GM12878 (cell line): ENCODE results near the gene GPLD1. TPM values are rescaled to one million over a fixed set of nuclear protein-coding genes. Genes with fewer than 3 reads are reported as not detected.

Experiments
- BRCA1 ChIP-seq: IDR thresholded peaks from 2 replicates; pipeline ENCODE4 v1.6.1; 2011; ENCODE audit warnings: low read depth, low read length, improper control_type of control experiment
- CBFB ChIP-seq: IDR thresholded peaks from 2 replicates; pipeline ENCODE4 v1.6.1; 2016; ENCODE audit warnings: antibody characterized with exemption, low read depth
- CBX3 ChIP-seq: fragments of 200-600 bp; sonication (generic); IDR thresholded peaks from 2 replicates; pipeline ENCODE4 v1.6.1; 2016; ENCODE audit warnings: low read depth, borderline replicate concordance
- ETV6 ChIP-seq, 2 experiments: fragments of 450-650 bp in 1 of 2; IDR thresholded peaks in 1 of 2; conservative IDR thresholded peaks in 1 of 2; 2 replicates each; pipeline ENCODE4 v1.6.1; 2014; ENCODE audit warnings: antibody characterized with exemption in 1 of 2, borderline replicate concordance in 1 of 2, low read depth in 1 of 2, mild to moderate bottlenecking in 1 of 2, moderate library complexity in 1 of 2
- GABPA ChIP-seq: IDR thresholded peaks from 2 replicates; pipeline ENCODE4 v1.6.1; 2014; ENCODE audit warnings: antibody characterized with exemption, low read depth, mild to moderate bottlenecking, inconsistent platforms
- JUND ChIP-seq: IDR thresholded peaks from 2 replicates; pipeline ENCODE4 v1.6.1; 2012; ENCODE audit warnings: low read depth, mild to moderate bottlenecking, low read length, improper control_type of control experiment, moderate library complexity
- LARP7 ChIP-seq: fragments of 450-650 bp; IDR thresholded peaks from 2 replicates; pipeline ENCODE4 v1.6.1; 2017; ENCODE audit warnings: mild to moderate bottlenecking
- MYC ChIP-seq: IDR thresholded peaks from 2 replicates; pipeline ENCODE4 v1.6.1; 2011; ENCODE audit warnings: mild to moderate bottlenecking, low read length, moderate library complexity, inconsistent platforms; ENCODE audit not compliant: insufficient read depth, insufficient replicate concordance, insufficient read length, severe bottlenecking
- NFYB ChIP-seq: IDR thresholded peaks from 2 replicates; pipeline ENCODE4 v1.6.1; 2011; ENCODE audit warnings: low read depth, mild to moderate bottlenecking, low read length, improper control_type of control experiment, moderate library complexity; ENCODE audit not compliant: insufficient read depth
- PBX3 ChIP-seq: IDR thresholded peaks from 2 replicates; pipeline ENCODE4 v1.6.1; 2011; ENCODE audit warnings: mild to moderate bottlenecking, low read depth, low read length, moderate library complexity; ENCODE audit not compliant: insufficient replicate concordance
- REST ChIP-seq: IDR thresholded peaks from 2 replicates; pipeline ENCODE4 v1.6.1; 2012; ENCODE audit warnings: mild to moderate bottlenecking, low read depth, low read length
- STAT1 ChIP-seq: fragments of 450-650 bp; conservative IDR thresholded peaks from 2 replicates; pipeline ENCODE4 v1.6.1; 2014; ENCODE audit warnings: antibody characterized with exemption, mild to moderate bottlenecking
- USF2 ChIP-seq: IDR thresholded peaks from 2 replicates; pipeline ENCODE4 v1.6.1; 2011; ENCODE audit warnings: low read depth, low read length, improper control_type of control experiment, borderline replicate concordance
- YY1 ChIP-seq: IDR thresholded peaks from 2 replicates; pipeline ENCODE4 v1.6.1; 2011; ENCODE audit warnings: low read depth, mild to moderate bottlenecking, low read length
- ZNF24 ChIP-seq: fragments of 450-650 bp; IDR thresholded peaks from 2 replicates; pipeline ENCODE4 v1.6.1; 2017; ENCODE audit warnings: antibody characterized with exemption, mild to moderate bottlenecking
- ZNF687 ChIP-seq: fragments of 450-650 bp; IDR thresholded peaks from 2 replicates; pipeline ENCODE4 v1.6.1; 2017; ENCODE audit warnings: mild to moderate bottlenecking, moderate library complexity
- polyA plus RNA-seq, 11 experiments: library from polyadenylated mRNA; depleted of rRNA in 4 of 11; unstranded in 6 of 11; stranded (reverse) in 5 of 11; fragments of >200 nt; fragmentation: Nextera tagmentation in 4 of 11; fragmentation: Illumina TruSeq in 1 of 11; extraction: Ambion mirVana in 4 of 11; extraction: Trizol in 1 of 11; gene quantifications; 1 replicate in 1 of 11; 2 replicates in 10 of 11; pipeline versions ENCODE4 v1.2.1 to v1.2.3, GENCODE V29; 2011 to 2016; ENCODE audit warnings: inconsistent platforms in 2 of 11, missing spikeins in 2 of 11, low read depth in 1 of 11
- total RNA-seq, 4 experiments: library from RNA; depleted of rRNA in 3 of 4; stranded (reverse); fragments of >200 nt in 3 of 4; fragmentation: Illumina TruSeq in 1 of 4; extraction: Trizol in 1 of 4; gene quantifications; 2 replicates each; pipeline versions ENCODE4 v1.2.1 to v1.2.3, GENCODE V29; 2013 to 2021

Gene GPLD1
- total and polyA plus RNA-seq, 10 of the 15 experiments (the other 5 are each of a cell fraction or from before 2014, with no cell fraction given), result 0.04 to 1.0 (median 0.69) TPM

GRCh38 chr6:24517659-24518543 lies 28.5 kb upstream of the GPLD1 start (continued):
- TF ChIP-seq NFYB, result no peak
- no peak for TF ChIP-seq GABPA
- TF ChIP-seq STAT1, result no peak
- peak; percentile 23; the same call in 1 of the 2 replicates for TF ChIP-seq REST
- TF ChIP-seq YY1, result peak; percentile 78
- no peak for TF ChIP-seq ZNF24
- TF ChIP-seq PBX3, result no peak
- no peak for TF ChIP-seq CBX3
- peak; percentile 26 for TF ChIP-seq ZNF687
- no peak for TF ChIP-seq USF2
- no peak for TF ChIP-seq LARP7
- no peak for TF ChIP-seq JUND
- TF ChIP-seq BRCA1, result no peak
- no peak for TF ChIP-seq ETV6 (conservative IDR thresholded peaks at IDR 0.05 in 1 of 2, IDR thresholded peaks at IDR 0.05 in 1 of 2; ENCODE audit: borderline replicate concordance in 1 of 2, low read depth in 1 of 2)
- TF ChIP-seq CBFB, result no peak
- no peak for TF ChIP-seq MYC
- TF ChIP-seq, all 136 proteins: peak for 16
